DOHH2 (cell line): ENCODE measurements around the gene ZNRF3.

Source experiments
- EZH2phosphoT487 ChIP-seq: fragments of 200-600 bp; sonication (generic); IDR thresholded peaks from 2 replicates; pipeline ENCODE4 v1.6.1; 2017; ENCODE audit warnings: borderline replicate concordance, mild to moderate bottlenecking, antibody characterized with exemption, low read length, moderate library complexity, mixed read lengths
- TF ChIP-seq, protein P1 (sequence below): fragments of 200-600 bp; sonication (generic); IDR thresholded peaks from one replicate; pipeline ENCODE4 v1.5.1; 2014; ENCODE audit warnings: antibody characterized with exemption, mild to moderate bottlenecking, low read depth, low read length; ENCODE audit not compliant: poor library complexity, severe bottlenecking

DNA sequence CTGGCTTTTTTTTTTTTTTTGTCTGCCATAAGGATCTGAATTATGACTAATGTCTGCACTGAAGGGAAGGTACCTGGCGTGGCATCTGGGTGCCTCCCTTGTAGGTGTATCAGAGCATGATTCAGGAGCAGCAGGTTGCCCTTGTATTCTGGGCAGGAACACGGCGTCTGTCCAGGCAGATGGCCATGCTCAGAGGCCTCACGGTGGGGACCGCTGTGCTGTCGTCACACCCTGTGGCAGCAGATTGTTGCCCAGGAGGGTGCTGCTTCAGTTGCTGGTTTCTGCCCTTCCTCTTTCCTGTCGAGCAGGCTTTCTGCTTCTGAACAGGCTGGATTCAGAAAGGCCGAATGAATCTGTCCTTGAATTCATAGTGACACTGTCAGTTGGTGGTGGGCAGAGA is 11.0 kb downstream of the ZNRF3 start:
- TF ChIP-seq, protein P1, sequence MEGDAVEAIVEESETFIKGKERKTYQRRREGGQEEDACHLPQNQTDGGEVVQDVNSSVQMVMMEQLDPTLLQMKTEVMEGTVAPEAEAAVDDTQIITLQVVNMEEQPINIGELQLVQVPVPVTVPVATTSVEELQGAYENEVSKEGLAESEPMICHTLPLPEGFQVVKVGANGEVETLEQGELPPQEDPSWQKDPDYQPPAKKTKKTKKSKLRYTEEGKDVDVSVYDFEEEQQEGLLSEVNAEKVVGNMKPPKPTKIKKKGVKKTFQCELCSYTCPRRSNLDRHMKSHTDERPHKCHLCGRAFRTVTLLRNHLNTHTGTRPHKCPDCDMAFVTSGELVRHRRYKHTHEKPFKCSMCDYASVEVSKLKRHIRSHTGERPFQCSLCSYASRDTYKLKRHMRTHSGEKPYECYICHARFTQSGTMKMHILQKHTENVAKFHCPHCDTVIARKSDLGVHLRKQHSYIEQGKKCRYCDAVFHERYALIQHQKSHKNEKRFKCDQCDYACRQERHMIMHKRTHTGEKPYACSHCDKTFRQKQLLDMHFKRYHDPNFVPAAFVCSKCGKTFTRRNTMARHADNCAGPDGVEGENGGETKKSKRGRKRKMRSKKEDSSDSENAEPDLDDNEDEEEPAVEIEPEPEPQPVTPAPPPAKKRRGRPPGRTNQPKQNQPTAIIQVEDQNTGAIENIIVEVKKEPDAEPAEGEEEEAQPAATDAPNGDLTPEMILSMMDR: no peak
- TF ChIP-seq EZH2phosphoT487: no peak
